GM21576 (cell line): ENCODE data around the gene CTSF.

Source experiments
- ATAC-seq: cut with Tn5 transposase; IDR thresholded peaks from one replicate; pipeline ENCODE4 v1.9.1; 2021; ENCODE audit warnings: mild to moderate bottlenecking, moderate library complexity; ENCODE audit not compliant: unreplicated experiment

Gene CTSF

GRCh38 chr11:66539870-66540213 is 28.6 kb downstream of the CTSF start:
- ATAC-seq: no peak

GRCh38 chr11:66539170-66539869 is 29.1 kb downstream of the CTSF start:
- no peak for ATAC-seq

DNA sequence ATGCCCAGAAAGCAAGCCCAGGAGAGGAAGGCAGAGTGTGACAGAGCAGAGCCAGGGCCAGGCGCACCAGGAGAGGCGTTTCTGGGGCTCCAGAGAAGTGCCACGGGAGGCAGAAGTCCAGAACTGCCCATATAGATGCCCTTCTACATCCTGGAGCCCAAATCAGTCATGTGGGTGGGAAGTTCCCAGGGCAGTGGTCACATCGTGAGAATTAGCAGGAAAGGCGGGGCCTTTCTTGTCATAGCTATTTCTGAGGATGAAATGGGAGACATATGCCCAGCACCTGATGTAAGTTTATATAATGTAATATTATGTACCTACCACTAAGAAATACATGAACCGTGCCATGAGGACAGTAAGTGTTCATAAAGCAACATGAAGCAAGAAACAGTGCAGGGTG is 35.6 kb downstream of the CTSF start:
- ATAC-seq: no peak

GRCh38 chr11:66531841-66532240 is 36.6 kb downstream of the CTSF start:
- ATAC-seq: no peak

DNA sequence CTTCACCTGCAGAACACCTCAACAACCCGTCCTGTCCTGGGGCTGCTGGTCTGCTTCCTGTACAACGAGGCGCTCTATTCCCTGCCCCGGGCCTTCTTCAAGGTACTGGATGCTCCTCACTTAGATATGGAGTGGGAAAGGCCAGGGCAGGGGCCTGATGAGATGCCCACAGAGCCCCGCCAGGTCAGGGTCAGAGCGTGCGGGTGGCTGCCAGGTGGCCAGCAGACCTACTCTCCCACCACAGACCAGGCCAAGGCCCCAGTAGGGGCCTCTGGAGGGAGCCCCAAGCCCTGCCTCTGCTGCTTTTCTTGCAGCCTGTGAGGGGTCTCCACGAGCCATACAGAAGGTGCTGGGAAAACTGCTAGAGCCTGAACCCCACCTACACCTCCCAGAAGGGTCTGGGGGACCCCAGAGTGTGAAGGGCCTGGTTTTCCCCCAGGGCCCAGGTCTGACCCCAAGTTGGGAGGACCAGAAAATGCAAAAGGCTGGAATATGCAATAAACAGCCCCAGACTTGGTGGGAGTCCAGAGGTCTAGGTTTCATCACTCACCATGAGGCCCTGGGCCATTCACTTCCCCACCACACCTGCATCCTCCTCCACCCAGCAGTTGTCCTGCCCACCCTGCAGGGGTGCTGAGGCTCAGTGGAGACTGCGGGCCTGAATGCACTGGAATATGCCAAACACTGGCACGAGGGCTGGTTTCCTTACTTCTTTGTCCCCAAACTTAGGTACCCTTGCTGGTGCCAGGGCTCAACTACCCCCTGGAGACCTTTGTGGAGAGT is 37.3 kb downstream of the CTSF start:
- ATAC-seq: no peak

- no peak for ATAC-seq
Measured at GRCh38 chr11:66529655-66530054, 38.8 kb downstream of the CTSF start.

DNA sequence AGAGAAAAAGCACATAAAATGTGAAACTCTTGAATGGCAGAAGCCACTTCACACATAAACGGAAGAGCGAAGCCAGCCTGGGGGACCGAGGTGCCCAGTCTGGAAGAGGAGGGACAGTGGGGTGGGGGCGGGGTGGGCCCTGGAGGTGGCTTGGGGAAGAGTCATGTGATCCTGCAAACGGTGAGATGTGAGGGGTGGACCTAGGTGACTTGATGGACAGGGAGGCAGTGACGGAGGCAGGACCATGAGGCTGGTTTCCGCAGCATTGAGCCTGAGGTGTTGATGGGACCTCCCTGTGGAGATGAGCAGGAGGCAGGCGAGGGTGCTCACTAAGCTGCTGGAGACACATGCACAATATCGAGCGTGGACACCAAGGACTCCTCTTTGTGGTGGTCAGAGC is 39.3 kb downstream of the CTSF start:
- no peak for ATAC-seq

DNA sequence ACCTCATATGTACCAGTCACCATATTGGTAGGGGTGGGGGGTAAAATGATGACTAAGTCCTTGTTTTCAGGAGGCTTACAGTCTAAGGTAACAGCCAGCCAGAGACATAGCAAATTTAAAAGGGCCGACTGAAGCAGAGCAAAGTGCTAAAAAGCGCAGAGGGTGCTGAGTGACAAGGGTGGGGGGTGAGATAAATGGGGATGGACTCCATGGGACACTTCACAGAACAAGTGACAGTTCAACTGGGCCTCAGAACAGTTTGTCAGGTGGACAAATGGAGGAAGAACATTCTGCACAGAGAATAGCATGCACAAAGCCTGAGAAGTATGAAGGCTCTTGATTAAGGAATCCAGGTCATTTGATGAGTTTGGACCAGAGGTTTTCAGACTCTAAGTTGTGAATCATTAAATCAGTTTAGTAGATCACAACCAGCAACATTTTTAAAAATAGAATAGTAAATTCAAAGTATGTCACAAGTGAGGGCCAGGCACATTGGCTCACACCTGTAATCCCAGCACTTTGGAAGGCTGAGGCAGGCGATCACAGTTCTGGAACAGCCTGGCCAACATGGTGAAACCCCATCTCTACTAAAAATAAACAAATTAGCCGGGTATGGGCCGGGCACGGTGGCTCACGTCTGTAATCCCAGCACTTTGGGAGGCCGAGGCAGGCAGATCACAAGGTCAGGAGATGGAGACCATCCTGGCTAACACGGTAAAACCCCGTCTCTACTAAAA is 43.9 kb downstream of the CTSF start:
- ATAC-seq: no peak

- ATAC-seq: no peak
Measured at GRCh38 chr11:66523611-66524010, 44.8 kb downstream of the CTSF start.
